ENCODE results near the gene MEIS1.
"Not testable (repeated sequence)": the region's sequence is repeated elsewhere in the genome, so short reads cannot be mapped to it uniquely, and the experiment has no call there.

The MEIS1 gene

DNA sequence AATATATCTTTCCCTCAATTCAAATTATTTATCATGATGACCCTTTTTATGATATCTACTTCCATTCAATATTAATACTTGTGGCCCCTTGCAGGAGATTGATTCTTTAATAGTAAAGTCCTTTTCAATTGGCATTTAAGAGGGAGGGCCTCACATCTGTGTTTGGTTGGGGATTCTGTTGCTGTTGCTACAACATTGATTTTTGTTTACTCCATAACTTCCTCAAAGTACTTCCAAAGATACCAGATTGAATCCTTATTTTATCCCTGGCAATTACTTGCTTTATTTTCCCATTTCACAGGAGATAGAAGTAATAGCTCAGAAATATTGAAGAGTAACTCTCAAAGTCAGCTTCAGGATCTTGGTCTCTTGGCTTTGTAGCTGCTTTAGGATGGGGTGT lies 32.8 kb downstream of the MEIS1 start:
- no peak for DNase-seq (ENCODE audit: low spot score)

DNA sequence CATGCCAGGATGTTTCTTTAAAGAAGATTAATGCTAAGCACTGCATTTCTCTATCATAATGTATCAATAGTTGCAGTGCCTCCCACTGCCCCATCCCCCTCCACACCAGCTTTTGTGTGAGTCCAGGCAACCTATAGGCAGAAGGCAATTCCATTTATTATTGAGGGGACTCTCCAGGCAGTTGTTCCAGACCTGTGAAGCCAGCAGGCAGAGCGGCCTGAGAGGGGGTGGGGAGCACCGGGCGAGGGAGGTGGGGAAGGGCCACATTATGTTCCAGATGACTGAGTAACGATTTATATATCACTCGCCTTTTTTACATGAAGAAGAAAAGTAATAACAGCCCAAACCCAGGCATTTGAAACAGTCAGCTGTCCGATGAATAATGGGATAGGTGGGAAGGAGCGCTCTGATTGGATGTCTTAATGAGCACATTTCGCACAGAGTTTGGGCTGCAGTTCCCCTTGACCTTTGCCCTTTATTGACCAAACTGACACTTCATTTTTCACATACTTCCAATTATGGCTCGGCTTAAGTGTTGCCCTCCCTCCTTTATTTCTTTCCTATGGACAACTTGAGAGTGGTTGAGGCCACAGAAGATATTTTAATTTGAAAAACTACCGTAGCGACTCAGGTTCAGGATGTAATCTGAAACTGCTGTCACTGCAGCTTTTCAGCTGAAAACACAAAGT lies 34.4 kb downstream of the MEIS1 start:
- no peak for DNase-seq (ENCODE audit: low spot score)

DNA sequence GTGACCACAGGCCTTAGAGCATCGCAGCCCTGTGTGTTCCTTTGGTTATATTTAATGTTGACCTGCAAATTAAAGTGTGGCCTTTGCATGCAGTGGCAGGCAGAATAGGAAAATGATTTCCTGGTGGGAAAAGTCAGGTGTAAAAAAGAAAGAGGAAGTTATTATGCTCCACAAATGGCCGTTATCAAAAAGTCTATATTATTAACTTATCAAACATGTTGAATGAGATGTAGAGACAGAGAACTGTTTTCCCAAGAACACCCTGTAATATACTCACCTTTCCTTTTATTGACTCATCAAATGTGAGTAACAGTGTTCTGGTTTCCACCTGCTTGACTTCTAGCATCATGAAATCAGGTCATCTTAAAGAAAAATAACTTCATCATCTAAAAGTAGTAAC lies 35.3 kb downstream of the MEIS1 start:
- DNase-seq (ENCODE audit: low spot score) = no peak

DNA sequence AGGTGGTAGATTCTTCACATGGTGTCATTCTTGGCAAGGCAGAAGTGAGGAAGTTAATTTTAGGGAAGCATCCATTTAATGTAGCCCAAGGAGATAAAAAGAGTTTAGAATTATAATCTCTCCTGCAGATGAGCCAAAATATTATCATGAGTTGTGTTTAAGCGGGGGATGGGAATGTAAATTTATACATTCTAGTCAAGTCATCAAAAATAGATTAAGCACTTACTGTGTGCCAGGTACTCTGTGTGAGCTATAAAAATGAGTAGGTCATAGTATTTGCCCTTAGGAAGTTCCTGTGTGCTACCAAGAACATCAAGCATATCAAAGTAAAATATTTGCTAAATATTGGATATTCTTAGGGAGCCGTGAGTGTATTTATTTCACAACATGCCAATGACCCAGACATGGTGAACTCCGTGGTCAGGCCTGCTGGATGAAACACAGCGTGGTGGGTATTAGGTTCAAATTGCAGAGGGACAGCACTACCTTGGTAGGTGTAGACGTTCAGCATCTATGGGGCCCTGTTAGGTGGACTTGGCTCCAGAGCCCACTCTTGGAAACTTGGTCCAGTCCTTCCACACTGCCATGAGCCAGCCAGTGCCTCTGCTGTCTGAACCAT lies 37.4 kb downstream of the MEIS1 start:
- DNase-seq (ENCODE audit: low spot score) = no peak

DNA sequence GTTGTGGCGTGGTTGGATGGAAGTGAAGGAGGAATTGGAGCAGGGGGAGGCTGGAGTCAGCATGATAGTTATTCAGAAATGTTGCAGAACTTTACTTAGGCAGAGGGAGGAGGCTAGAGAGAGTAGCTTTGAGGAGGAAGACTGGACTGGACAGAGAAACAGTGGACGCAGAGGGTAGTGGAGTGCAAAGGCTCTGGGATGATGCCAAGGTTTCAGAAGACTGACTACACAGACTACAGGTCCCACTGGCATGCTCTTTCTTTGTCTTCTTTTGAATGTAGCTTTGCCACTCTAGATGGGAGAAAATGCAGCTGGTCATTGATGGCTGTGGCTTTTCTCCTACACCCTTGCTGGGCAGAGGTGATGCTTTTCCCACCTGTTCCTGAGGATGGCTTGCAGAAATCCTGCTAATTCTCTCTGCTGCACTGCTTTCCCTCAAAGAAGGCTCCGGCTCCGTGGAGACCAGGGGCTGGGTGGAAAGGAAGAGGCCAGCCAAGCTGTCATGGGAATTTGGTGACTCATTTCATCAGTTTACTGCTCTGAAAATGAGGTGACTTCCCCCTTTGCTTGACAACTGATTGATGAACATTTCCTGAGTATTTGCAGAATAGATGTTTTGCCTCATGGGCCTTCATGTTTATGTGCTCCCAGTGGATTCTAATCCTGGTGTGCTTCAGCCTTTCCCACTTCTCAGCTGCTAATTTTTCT lies 42.4 kb downstream of the MEIS1 start:
- no peak for DNase-seq (ENCODE audit: low spot score)

DNA sequence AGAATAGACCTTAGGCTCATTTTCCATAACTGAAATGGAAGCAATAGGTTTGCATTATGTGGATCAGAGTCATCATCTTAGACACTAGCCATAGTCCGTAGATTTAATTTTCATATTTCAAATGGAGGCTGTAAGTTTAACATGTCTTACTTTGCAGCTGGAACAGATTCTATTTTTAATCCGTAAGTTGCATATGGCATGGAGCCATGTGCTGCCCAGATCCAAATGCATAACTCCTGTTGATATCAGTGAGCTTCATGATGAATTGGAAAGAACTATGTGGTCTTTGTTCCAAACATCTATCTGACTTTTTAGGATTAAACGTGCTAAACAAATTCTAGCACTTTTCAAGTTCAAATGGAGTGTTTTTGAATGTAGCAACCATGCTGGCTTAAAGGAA lies 43.4 kb downstream of the MEIS1 start:
- DNase-seq (ENCODE audit: low spot score) = no peak

DNA sequence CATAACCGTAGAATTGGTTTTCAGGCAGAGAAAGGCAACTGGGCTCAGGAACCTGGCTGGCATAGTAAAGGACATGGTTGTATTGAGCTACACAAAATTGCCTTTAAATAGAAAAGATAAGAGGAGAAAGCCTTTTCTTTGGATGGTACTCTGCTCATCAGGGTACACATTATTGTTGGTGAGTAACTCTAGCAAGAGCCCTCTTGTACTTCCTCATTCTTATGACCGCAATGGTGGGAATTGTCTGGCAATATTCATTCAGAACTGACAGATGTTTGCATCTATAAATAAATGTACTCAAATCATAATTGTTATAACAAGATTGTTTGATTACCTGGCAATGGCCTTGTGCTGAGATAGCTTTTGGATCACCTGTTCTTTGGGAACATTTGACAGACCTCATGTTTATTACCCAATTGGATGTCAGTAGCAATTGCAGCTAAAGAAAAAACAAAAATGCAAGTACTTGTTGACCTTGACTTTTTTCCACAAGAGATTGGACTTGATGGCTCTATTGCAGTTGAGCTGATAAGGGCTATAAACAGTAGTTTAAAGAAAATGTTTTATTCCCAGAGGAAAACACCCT lies 43.9 kb downstream of the MEIS1 start:
- no peak for DNase-seq (ENCODE audit: low spot score)

DNA sequence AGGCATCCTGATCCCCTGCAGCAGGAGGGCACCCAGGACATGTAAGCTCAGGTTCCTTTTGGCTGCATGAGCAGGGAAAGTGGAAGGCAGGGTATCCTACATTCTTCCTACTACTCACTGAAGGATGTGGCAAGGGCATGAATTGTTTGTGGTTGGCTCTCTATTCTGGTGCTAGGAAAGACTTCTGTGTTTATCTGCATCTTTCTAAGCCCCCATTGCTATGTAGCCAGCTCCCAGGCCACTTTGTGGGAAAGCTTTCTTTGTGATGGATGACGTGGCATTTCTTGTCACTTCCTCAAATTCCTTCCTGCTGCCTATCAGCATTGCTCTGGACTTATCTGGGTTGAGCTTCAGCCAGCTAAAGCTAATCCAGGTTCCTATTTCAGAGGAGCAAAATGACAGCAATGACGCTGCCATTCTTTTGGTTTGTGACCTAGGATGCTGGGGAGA lies 46.2 kb downstream of the MEIS1 start:
- DNase-seq (ENCODE audit: low spot score) = no peak

DNA sequence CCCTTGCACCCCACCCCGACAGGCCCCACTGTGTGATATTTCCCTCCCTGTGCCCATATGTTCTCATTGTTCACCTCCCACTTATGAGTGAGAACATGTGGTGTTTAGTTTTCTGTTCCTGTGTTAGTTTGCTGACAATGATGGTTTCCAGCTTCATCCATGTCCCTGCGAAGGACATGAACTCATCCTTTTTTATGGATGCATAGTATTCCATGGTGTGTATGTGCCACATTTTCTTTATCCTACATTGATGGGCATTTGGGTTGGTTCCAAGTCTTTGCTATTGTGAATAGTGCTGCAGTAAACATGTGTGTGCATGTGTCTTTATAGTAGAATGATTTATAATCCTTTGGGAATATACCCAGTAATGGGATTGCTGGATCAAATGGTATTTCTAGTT lies 50.3 kb downstream of the MEIS1 start:
- DNase-seq (ENCODE audit: low spot score) = not testable (repeated sequence)

DNA sequence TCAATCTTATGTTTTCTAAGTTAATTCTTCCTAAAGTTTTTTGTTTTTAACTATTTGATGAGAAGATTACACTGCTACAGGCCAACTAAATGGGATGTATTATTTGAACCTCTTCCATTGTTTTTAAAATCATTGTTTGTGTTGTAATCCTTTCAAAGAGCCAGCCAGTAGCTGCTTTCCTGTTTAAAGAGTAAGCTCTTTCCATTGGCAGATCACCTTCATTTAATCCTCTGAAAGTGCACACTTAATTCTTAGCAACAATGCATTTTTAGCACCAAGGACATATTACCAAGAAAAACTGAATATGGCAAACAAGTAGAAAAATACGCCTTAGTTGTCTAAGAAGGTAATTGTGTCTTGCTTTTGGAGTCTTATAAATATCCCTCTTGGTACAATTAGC lies 54.0 kb downstream of the MEIS1 start:
- DNase-seq (ENCODE audit: low spot score) = no peak

DNA sequence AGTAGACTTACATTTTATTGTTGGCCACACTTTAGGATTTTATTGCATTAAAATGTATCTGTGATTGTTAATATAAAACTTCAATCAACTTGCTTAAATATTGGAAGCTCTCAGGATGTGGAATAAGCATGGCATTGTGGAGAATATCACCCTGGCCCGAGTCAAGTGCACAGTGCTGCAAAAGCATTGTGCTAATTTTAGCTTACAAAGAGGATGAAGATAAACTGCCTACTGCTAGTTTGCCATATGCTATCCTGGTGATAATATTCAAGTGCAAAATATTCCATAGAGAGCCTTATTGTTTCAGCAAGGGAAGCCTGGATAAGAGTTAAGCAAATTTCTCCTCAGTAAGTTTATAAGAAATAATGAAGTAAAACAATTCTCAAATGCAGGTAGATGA lies 54.5 kb downstream of the MEIS1 start:
- DNase-seq (ENCODE audit: low spot score) = peak; percentile 38

DNA sequence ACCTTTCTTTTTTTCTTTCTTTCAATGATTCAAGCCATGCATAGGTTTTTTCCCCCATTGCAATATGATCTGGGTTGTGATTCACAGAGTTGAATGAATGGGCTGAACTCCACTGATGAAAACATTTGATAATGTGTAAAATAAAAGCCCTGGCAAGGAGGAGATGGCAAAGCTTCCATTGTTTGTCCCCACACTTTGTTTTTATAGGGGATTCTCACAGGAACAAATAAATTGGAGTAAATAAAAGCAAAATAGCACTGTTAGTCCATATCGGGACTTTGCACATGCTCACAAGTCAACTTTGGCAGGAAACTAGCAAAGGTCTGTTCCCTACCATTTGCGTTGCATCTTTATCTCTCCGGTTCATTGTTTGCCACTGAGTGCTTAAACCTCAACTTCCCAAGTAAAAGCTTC lies 55.7 kb downstream of the MEIS1 start:
- no peak for DNase-seq (ENCODE audit: low spot score)

DNA sequence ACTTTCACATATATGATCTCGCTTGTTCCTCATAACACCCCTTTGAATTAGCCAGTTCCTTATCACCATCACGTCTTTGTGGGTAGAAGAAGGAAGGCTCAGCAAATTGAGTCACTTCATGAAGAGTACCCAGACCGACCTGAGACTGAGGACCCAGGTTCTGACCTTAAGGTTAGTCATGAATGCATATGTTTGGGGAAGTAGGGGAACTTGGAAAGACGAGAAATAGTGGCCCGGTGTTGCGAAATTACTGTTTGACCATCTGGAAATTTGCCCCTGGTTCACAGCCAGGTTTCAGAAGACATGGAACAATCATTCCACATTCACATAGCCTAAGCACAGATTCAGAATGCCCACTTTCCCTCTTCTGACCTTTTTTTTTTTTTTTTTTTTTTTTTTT lies 59.8 kb downstream of the MEIS1 start:
- no peak for DNase-seq (ENCODE audit: low spot score)

DNA sequence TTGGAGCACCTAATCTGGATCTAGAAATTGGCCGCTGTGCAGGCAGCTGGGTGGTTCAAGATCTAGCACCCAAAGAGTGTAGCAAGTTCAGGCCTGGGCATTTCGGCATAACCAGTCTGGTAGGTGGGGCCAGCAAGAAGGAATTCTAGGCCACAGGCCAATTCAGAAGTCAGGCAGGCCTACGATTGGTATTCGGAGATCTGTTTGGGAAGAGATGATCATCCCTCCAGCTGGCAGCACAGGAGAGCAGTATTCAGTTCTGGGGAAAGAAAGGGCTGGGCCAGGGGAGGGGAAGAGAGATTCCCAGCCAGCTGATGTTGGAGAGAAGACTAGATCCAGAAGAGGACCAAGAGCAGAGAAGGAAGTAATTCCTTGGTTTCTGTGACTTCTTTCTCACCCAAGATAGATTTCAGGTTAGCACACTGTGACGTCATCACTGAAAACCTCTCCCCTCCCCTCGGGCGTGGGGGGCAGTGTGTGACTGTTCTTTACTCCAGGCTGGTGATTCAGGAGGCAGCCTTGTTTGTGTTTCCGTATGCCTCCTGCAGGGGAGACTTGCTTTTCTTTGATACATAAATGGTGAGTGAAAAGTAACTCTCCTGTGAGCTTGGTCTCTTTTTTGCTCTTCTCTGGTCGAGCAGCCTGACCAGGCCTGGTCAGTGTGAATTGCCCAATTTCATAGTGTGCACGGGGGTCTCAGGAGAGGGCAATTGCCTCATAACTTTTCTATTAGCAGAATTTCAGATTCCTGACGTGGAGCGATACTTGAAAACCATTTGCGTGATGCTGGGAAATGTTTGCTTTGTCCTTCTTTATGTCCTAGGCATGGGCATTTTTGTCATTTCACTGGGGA lies 61.1 kb downstream of the MEIS1 start:
- peak; percentile 30 for DNase-seq (ENCODE audit: low spot score)

DNA sequence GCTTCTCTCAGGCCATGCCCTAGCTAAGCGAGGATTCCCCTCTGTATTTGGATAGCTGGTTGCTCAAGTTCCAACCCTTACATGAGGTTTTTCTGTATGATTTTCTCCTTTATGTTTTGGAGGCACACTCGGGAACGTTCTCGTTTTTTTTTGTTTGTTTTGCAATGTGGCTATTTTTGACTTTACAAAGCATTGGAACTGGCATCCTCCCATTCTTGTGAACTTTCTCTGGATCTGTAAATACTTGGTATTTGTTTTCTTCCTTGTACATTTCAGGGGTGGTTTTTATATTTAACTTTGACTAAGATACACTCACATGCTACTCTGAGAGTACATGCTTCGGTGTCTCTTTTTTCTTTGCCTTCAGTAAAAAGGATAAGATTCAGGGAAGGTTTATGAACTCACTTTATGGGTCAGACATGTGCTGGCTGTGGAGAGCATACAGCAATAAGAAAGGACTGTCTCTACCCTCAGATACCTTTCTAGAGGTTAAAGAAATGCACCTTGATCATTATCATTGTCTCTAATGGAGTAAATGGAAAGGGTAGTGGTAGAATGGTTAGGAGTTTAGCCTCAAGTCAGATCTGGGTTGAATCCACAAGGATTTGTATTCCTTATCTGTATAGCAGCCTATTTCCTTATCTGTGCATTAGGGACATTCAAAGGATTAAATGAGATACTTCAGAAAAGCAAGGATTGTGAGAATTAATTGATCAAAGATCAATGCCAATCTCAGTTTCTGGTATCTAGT lies 61.9 kb downstream of the MEIS1 start:
- no peak for DNase-seq (ENCODE audit: low spot score)

DNA sequence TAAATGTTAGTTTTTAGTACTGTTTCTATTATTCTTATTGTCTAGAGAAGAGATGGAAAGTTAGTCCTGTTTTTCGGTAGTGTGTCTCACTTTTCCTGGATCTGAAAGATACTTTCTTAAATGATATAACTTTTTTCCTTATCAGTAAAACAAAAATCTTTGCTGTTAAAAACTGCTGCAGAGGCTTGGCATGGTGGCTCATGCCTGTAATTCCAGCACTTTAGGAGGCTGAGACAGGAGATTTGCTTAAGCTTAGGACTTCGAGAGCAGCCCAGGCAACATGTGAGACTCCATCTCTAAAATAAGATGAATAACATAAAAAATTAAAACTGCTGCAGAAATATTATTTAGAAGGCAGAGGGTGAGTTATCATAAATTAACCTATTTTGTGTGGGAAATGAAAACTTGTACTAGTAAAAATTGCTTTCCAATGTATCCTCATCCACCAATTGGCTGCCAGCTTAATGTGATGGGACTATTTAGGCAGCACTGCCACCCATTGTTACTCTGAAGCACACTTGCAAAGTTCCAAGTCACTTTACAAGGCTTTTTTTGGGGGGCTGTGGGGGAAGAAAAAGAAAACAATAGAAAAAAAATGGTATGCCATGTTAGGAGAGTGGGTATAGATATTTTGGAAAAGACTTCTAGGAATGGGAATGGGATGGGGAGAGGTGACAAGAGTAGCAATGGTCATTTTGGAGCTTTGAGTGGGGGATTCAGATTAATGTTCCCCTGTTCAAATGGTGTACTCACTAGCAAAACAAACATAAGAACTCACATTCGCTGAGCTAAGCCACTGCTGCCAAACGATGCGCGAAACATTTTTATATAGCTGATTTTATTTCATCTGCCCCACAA lies 62.7 kb downstream of the MEIS1 start:
- DNase-seq (ENCODE audit: low spot score) = no peak

DNA sequence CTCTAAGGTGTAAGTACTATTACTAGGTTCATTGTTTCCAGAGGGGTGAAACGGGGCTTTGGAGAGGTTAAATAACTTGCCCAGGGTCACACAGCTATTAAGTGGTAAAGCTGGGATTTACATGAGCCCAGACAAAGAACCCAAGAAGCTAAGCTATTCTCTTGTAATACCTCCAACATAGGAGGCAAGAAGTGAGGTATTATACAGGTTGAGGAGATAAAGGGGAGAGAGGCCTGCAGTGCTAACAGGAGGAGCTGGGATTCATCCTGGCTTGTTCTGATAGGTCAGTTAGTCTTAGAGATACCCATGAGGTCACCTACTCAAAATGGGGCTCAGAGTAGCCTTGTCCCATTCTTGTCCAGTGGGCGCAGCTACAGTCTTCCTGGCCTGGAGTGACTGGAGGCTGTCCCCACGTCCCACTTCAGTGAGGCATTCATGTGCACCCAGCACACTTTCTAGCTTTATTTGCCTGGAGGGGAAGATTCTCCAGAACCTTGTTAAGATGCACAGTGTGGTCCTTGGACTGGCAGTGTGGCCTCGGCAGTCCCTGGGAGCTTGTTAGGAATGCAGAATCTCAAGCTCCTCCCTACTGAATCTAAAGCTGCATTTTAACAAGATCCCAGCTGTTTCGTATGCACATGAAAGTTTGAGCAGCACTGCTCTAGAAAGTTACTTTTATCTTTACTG lies 63.5 kb downstream of the MEIS1 start:
- no peak for DNase-seq (ENCODE audit: low spot score)

DNA sequence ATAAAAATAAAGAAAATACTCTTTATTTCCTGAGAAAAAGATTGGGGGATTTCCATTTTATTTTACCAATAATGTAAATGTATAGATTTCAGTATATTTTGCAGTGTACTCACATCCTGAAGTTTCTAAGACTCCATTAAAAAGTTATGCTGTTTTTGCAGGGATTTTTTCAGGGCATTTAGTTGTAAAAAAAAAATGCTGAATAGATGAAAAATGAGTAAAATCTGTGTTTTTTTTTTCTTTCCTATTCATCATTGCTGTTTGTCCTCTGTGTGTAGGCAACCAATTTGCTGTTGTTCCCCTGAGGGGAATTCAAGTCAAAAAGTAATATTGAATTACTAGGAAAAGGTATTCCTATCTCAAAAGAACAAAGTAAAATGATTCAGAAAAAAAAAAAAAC lies 66.3 kb downstream of the MEIS1 start:
- DNase-seq (ENCODE audit: low spot score) = no peak

DNA sequence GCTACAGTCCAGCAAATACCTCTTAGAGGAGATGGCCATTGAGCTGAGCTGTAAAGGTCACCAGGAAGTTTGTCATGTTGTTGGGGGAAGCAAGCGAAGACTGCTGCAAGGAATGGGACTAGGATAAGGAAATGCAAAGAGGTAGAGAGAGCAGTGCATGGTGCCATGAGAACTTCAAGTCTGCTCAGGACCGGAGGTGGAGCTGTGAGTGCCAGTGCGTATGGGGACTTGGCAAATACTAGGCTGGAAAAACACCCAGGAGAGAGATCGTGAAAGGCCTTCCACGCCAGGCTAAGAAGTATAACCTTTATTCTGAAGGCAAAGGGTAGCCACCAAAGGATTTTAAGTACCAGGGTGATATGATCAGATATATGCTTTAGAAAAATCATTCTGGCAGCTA lies 71.3 kb downstream of the MEIS1 start:
- DNase-seq (ENCODE audit: low spot score) = no peak

DNA sequence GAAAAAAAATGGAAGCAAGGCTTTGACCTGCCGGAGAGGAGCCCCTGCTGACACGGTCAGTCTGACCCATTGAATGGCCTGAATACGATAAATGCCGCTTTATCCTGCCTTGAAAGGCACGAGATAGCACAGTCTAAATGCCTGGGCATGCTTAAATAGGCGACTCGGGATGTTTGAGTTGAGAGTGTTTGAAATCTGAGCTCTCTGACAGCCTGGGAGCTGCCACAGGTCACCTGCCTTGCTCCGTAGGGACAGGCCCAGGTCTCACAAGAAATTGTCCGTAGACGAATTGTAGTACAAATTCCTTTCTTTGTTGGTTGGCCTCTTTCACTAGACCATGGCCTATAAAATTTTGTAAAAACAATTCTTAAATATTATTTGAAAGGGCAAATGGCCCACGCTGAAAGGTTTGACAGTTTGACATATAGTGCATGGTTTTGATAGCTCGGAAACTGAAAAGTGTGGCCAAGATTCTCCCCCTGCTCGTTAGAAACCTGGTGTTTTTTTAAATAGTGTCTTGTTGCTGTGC lies 72.8 kb downstream of the MEIS1 start:
- DNase-seq (ENCODE audit: low spot score) = no peak
